H1 (cell line): ENCODE results near the gene SLC26A4.

Experiments
- ATF2 ChIP-seq: IDR thresholded peaks from 2 replicates; pipeline ENCODE4 v1.6.1; 2012; ENCODE audit warnings: low read length, inconsistent platforms
- CEBPB ChIP-seq: IDR thresholded peaks from 2 replicates; pipeline ENCODE4 v1.6.1; 2012; ENCODE audit warnings: low read depth, low read length
- CTCF ChIP-seq, 3 experiments: IDR thresholded peaks; 1 replicate in 2 of 3; 2 replicates in 1 of 3; pipeline versions ENCODE4 v1.5.1 to v1.6.1; 2011; ENCODE audit warnings: low read length in 3 of 3, mild to moderate bottlenecking in 3 of 3, inconsistent platforms in 2 of 3, low read depth in 1 of 3, moderate library complexity in 1 of 3; ENCODE audit not compliant: insufficient read depth in 1 of 3; ENCODE audit errors: control extremely low read depth in 1 of 3
- EGR1 ChIP-seq: IDR thresholded peaks from 2 replicates; pipeline ENCODE4 v1.6.1; 2011; ENCODE audit warnings: low read depth, low read length, borderline replicate concordance
- EZH2 ChIP-seq: fragments of 200-600 bp; sonication (generic); IDR thresholded peaks from 2 replicates; pipeline ENCODE4 v1.7.1; 2012; ENCODE audit warnings: low read depth, mild to moderate bottlenecking, moderate library complexity, low read length, inconsistent platforms; ENCODE audit not compliant: severe bottlenecking
- GABPA ChIP-seq: IDR thresholded peaks from 2 replicates; pipeline ENCODE4 v1.6.1; 2011; ENCODE audit warnings: mild to moderate bottlenecking, low read length, moderate library complexity, borderline replicate concordance; ENCODE audit not compliant: insufficient read depth
- GTF2F1 ChIP-seq: IDR thresholded peaks from 2 replicates; pipeline ENCODE4 v1.6.1; 2012; ENCODE audit warnings: low read depth, low read length, improper control_type of control experiment, borderline replicate concordance
- POLR2A ChIP-seq, 2 experiments: IDR thresholded peaks; 1 replicate in 1 of 2; 2 replicates in 1 of 2; pipeline ENCODE4 v1.6.1; 2011; ENCODE audit warnings: low read depth in 2 of 2, low read length in 2 of 2, mild to moderate bottlenecking in 2 of 2; ENCODE audit errors: control extremely low read depth in 1 of 2
- POLR2AphosphoS5 ChIP-seq: IDR thresholded peaks from 2 replicates; pipeline ENCODE4 v1.6.1; 2011; ENCODE audit warnings: low read depth, low read length
- RAD21 ChIP-seq, 2 experiments: IDR thresholded peaks in 1 of 2; conservative IDR thresholded peaks in 1 of 2; 2 replicates each; pipeline ENCODE4 v1.6.1; 2011; ENCODE audit warnings: low read depth in 2 of 2, low read length in 2 of 2, improper control_type of control experiment in 1 of 2, inconsistent platforms in 1 of 2, mild to moderate bottlenecking in 1 of 2, moderate library complexity in 1 of 2
- SAP30 ChIP-seq: fragments of 300-600 bp; sonication (generic); IDR thresholded peaks from 2 replicates; pipeline ENCODE4 v1.7.1; 2012; ENCODE audit warnings: low read length, moderate library complexity, mild to moderate bottlenecking, inconsistent platforms; ENCODE audit not compliant: insufficient read depth, insufficient replicate concordance
- SIRT6 ChIP-seq: IDR thresholded peaks from one replicate; pipeline ENCODE4 v1.7.1; 2012; ENCODE audit warnings: low read length, inconsistent platforms
- SP1 ChIP-seq: IDR thresholded peaks from 2 replicates; pipeline ENCODE4 v1.6.1; 2011; ENCODE audit warnings: low read depth, low read length
- TAF1 ChIP-seq: IDR thresholded peaks from 2 replicates; pipeline ENCODE4 v1.6.1; 2011; ENCODE audit warnings: mild to moderate bottlenecking, low read depth, low read length

- TF ChIP-seq POLR2AphosphoS5, result peak; percentile 83
- TF ChIP-seq GTF2F1, result no peak
- peak; percentile 80 for TF ChIP-seq TAF1
- TF ChIP-seq SIRT6, result no peak
- TF ChIP-seq GABPA, result peak; percentile 84; the same call in 1 of the 2 replicates
- peak; percentile 28 to 48 (median 41) for TF ChIP-seq CTCF (IDR thresholded peaks at IDR 0.05; ENCODE audit: control extremely low read depth in 1 of 3, insufficient read depth in 1 of 3, low read depth in 1 of 3, low read length in 3 of 3)
- peak; percentile 40 for TF ChIP-seq SAP30
- peak; percentile 21 to 33 for TF ChIP-seq RAD21 (IDR thresholded peaks at IDR 0.05 in 1 of 2, conservative IDR thresholded peaks at IDR 0.05 in 1 of 2; ENCODE audit: low read depth in 2 of 2, low read length in 2 of 2)
- TF ChIP-seq EGR1, result no peak
- TF ChIP-seq POLR2A (IDR thresholded peaks at IDR 0.05; ENCODE audit: control extremely low read depth in 1 of 2, low read depth in 2 of 2, low read length in 2 of 2), result peak in 1 of 2 experiments; percentile 61; a peak in 1 of 3 replicates
- no peak for TF ChIP-seq EZH2
- no peak for TF ChIP-seq ATF2
- TF ChIP-seq SP1, result peak; percentile 56; the same call in 1 of the 2 replicates
- no peak for TF ChIP-seq CEBPB
These were observed 83.1 kb downstream of the SLC26A4 start, which contains the start of gene CBLL1 for GRCh38 chr7:107743567-107744344.
